H9 (cell line): ENCODE results near the gene TUG1. TPM values are rescaled to one million over a fixed set of nuclear protein-coding genes. Genes with fewer than 3 reads are reported as not detected.

Experiments used
- DNase-seq: peaks from one replicate; pipeline ENCODE4 v3.0.0-alpha.2; 2017
- H2AFZ ChIP-seq: one replicate; pipeline ENCODE4 v1.6.1; 2013; ENCODE audit warnings: mild to moderate bottlenecking, low read length, control low read depth, moderate library complexity
- H2AK5ac ChIP-seq: 2 replicates; pipeline ENCODE4 v1.6.1; 2013; ENCODE audit warnings: low read length, control low read depth, mixed read lengths; ENCODE audit not compliant: insufficient read length
- H2BK120ac ChIP-seq: one replicate; pipeline ENCODE4 v1.6.1; 2013; ENCODE audit warnings: low read depth, mild to moderate bottlenecking, low read length, control low read depth, inconsistent platforms; ENCODE audit not compliant: poor library complexity, severe bottlenecking
- H2BK12ac ChIP-seq: 2 replicates; pipeline ENCODE4 v1.6.1; 2013; ENCODE audit warnings: low read length, control low read depth, mixed read lengths, low read depth; ENCODE audit not compliant: insufficient read length
- H2BK15ac ChIP-seq: 2 replicates; pipeline ENCODE4 v1.6.1; 2013; ENCODE audit warnings: low read depth, low read length, control low read depth
- H2BK20ac ChIP-seq: one replicate; pipeline ENCODE4 v1.6.1; 2013; ENCODE audit warnings: low read depth, mild to moderate bottlenecking, low read length, control low read depth, inconsistent platforms; ENCODE audit not compliant: poor library complexity, severe bottlenecking
- H2BK5ac ChIP-seq: 2 replicates; pipeline ENCODE4 v1.6.1; 2013; ENCODE audit warnings: low read length, control low read depth, mixed read lengths; ENCODE audit not compliant: insufficient read length
- H3K14ac ChIP-seq: 2 replicates; pipeline ENCODE4 v1.6.1; 2013; ENCODE audit warnings: low read length, control low read depth; ENCODE audit not compliant: insufficient read depth
- H3K18ac ChIP-seq: 2 replicates; pipeline ENCODE4 v1.6.1; 2013; ENCODE audit warnings: low read depth, mild to moderate bottlenecking, mixed read lengths, low read length, control low read depth; ENCODE audit not compliant: insufficient read length
- H3K23ac ChIP-seq: 2 replicates; pipeline ENCODE4 v1.6.1; 2013; ENCODE audit warnings: low read length, control low read depth, mixed read lengths, low read depth; ENCODE audit not compliant: insufficient read length
- H3K23me2 ChIP-seq: 2 replicates; pipeline ENCODE4 v1.6.1; 2013; ENCODE audit warnings: low read depth, mild to moderate bottlenecking, mixed read lengths, low read length, control low read depth; ENCODE audit not compliant: insufficient read length, poor library complexity, severe bottlenecking
- H3K27ac ChIP-seq: 2 replicates; pipeline ENCODE4 v1.5.1; 2013; ENCODE audit warnings: low read length, control low read depth, mixed read lengths, low read depth; ENCODE audit not compliant: insufficient read length
- H3K27me3 ChIP-seq: 2 replicates; pipeline ENCODE4 v1.6.1; 2013; ENCODE audit warnings: low read length, control low read depth, inconsistent platforms; ENCODE audit not compliant: insufficient read depth
- H3K4ac ChIP-seq: 2 replicates; pipeline ENCODE4 v1.6.1; 2013; ENCODE audit warnings: low read depth, mild to moderate bottlenecking, control low read depth, inconsistent platforms, low read length, moderate library complexity
- H3K4me1 ChIP-seq: 2 replicates; pipeline ENCODE4 v1.6.1; 2013; ENCODE audit warnings: low read length, control low read depth, inconsistent platforms; ENCODE audit not compliant: insufficient read depth
- H3K4me2 ChIP-seq: 2 replicates; pipeline ENCODE4 v1.6.1; 2013; ENCODE audit warnings: low read length, control low read depth, mixed read lengths; ENCODE audit not compliant: insufficient read length, insufficient read depth
- H3K56ac ChIP-seq: 2 replicates; pipeline ENCODE4 v1.6.1; 2013; ENCODE audit warnings: low read depth, mild to moderate bottlenecking, mixed read lengths, low read length, control low read depth; ENCODE audit not compliant: insufficient read length
- H3K79me1 ChIP-seq: 2 replicates; pipeline ENCODE4 v1.6.1; 2013; ENCODE audit warnings: low read depth, mild to moderate bottlenecking, moderate library complexity, low read length, control low read depth, inconsistent platforms; ENCODE audit not compliant: insufficient read depth, poor library complexity, severe bottlenecking
- H3K79me2 ChIP-seq: 2 replicates; pipeline ENCODE4 v1.6.1; 2013; ENCODE audit warnings: low read length, control low read depth, inconsistent platforms; ENCODE audit not compliant: insufficient read depth
- H3K9ac ChIP-seq: 2 replicates; pipeline ENCODE4 v1.6.1; 2013; ENCODE audit warnings: low read length, control low read depth, mixed read lengths; ENCODE audit not compliant: insufficient read length; ENCODE audit errors: extremely low read depth
- H3K9me3 ChIP-seq: one replicate; pipeline ENCODE4 v1.6.1; 2013; ENCODE audit warnings: low read depth, low read length, inconsistent platforms; ENCODE audit not compliant: control insufficient read depth
- H3T11ph ChIP-seq: one replicate; pipeline ENCODE4 v1.6.1; 2013; ENCODE audit warnings: mild to moderate bottlenecking, low read length, control low read depth, inconsistent platforms
- H4K20me1 ChIP-seq: one replicate; pipeline ENCODE4 v1.6.1; 2013; ENCODE audit not compliant: control insufficient read depth, insufficient read length, insufficient read depth
- H4K5ac ChIP-seq: 2 replicates; pipeline ENCODE4 v1.6.1; 2013; ENCODE audit warnings: low read depth, mild to moderate bottlenecking, mixed read lengths, low read length, control low read depth; ENCODE audit not compliant: insufficient read length
- H4K8ac ChIP-seq: replicated peaks from 2 replicates; pipeline ENCODE4 v1.6.1; 2013; ENCODE audit warnings: low read length, control low read depth, mixed read lengths, low read depth; ENCODE audit not compliant: insufficient read length
- H4K91ac ChIP-seq: 2 replicates; pipeline ENCODE4 v1.6.1; 2013; ENCODE audit warnings: low read depth, mild to moderate bottlenecking, moderate library complexity, mixed read lengths, low read length, control low read depth; ENCODE audit not compliant: insufficient read length
- H3K27ac Mint-ChIP-seq, 3 experiments: 2 replicates in 2 of 3; 3 replicates in 1 of 3; pipeline ENCODE4 v1.8.0; 2020 to 2021; ENCODE audit warnings: mixed read lengths in 3 of 3, mild to moderate bottlenecking in 1 of 3, moderate library complexity in 1 of 3
- H3K27me3 Mint-ChIP-seq: 2 replicates; pipeline ENCODE4 v1.8.0; 2021; ENCODE audit warnings: low read depth, mild to moderate bottlenecking, moderate library complexity, mixed read lengths
- H3K36me3 Mint-ChIP-seq, 3 experiments: 2 replicates in 2 of 3; 3 replicates in 1 of 3; pipeline ENCODE4 v1.8.0; 2020 to 2021; ENCODE audit warnings: low read depth in 3 of 3, mixed read lengths in 3 of 3; ENCODE audit not compliant: insufficient read depth in 1 of 3
- H3K4me1 Mint-ChIP-seq, 2 experiments: 2 replicates each; pipeline ENCODE4 v1.8.0; 2020; ENCODE audit warnings: mixed read lengths in 2 of 2
- H3K4me3 Mint-ChIP-seq, 2 experiments: 2 replicates in 1 of 2; 3 replicates in 1 of 2; pipeline ENCODE4 v1.8.0; 2020 to 2021; ENCODE audit warnings: mild to moderate bottlenecking in 2 of 2, mixed read lengths in 2 of 2, moderate library complexity in 1 of 2
- H3K9me3 Mint-ChIP-seq, 2 experiments: 2 replicates in 1 of 2; 3 replicates in 1 of 2; pipeline ENCODE4 v1.8.0; 2020; ENCODE audit warnings: mild to moderate bottlenecking in 2 of 2, mixed read lengths in 2 of 2, moderate library complexity in 1 of 2
- CTCF ChIP-seq: fragments of 200-600 bp; sonication (generic); conservative IDR thresholded peaks from 3 replicates; pipeline ENCODE4 v1.8.0; 2021; ENCODE audit warnings: antibody characterized with exemption, mild to moderate bottlenecking
- WGBS: extraction: QIAGEN DNeasy Blood & Tissue Kit; methylation state at CpG from one replicate; pipeline ENCODE4 v1.1.7; 2013; ENCODE audit warnings: missing lambda C conversion rate, low lambda C conversion rate, mixed read lengths; ENCODE audit not compliant: insufficient read length; ENCODE audit errors: extremely low coverage; 5-methylcytosine and 5-hydroxymethylcytosine counted together
- total RNA-seq: library from RNA; stranded (reverse); gene quantifications from 2 replicates; pipeline ENCODE4 v1.2.1, GENCODE V29; 2021

The TUG1 gene
- total RNA-seq, 1 experiment from 2014 or later: 99.6 TPM

GRCh38 chr22:30934053-30934452 is 35.0 kb upstream of the TUG1 start:
- Histone ChIP-seq H3K27ac (no peak overlapping the region), H3K79me1 (no peaks in the 10 kb centered on the region), H2BK5ac (no peak overlapping the region), H4K8ac (no peak overlapping the region), H2BK12ac (no peak overlapping the region), H3K4ac (no peak overlapping the region), H3K9me3 (no peaks in the 10 kb centered on the region), H3K9ac (no peak overlapping the region), H4K91ac (no peak overlapping the region), H3K23ac (no peak overlapping the region), H4K20me1 (peaks cover 2% of the 10 kb centered on the region), H3K27me3 (no peaks in the 10 kb centered on the region), H3K4me2 (no peak overlapping the region), H2BK15ac (no peak overlapping the region), H3T11ph (no peak overlapping the region), H3K18ac (no peak overlapping the region), H3K4me1 (no peaks in the 10 kb centered on the region), H2AK5ac (no peak overlapping the region), H3K79me2 (no peaks in the 10 kb centered on the region), H3K14ac (no peak overlapping the region), H3K56ac (no peak overlapping the region), H2BK20ac (no peak overlapping the region), H2BK120ac (no peak overlapping the region), H4K5ac (no peak overlapping the region), H3K23me2 (no peaks in the 10 kb centered on the region), H2AFZ (no peak overlapping the region)
- WGBS: no CpG with 5 or more reads among the region's 8 CpGs
- Mint-ChIP-seq H3K4me1 (no peaks in the 10 kb centered on the region), H3K27me3 (no peaks in the 10 kb centered on the region; the same call in 1 of the 2 replicates), H3K4me3 (no peak overlapping the region), H3K27ac (no peak overlapping the region; a peak in 1 of 7 replicates), H3K9me3 (no peaks in the 10 kb centered on the region; a peak in 1 of 5 replicates), H3K36me3 (peaks cover 64 to 88% (median 83%) of the 10 kb centered on the region in 3 experiments; a peak in 6 of 7 replicates)
- DNase-seq: no peak
- TF ChIP-seq CTCF: no peak
